HG03039 (cell line): Measurements from ENCODE around the gene CPSF3.

Experiments used
- ATAC-seq: cut with Tn5 transposase; IDR thresholded peaks from one replicate; pipeline ENCODE4 v1.9.1; 2021; ENCODE audit warnings: mild to moderate bottlenecking, moderate library complexity; ENCODE audit not compliant: unreplicated experiment

Gene CPSF3

GRCh38 chr2:9423100-9423921 is at the start of gene CPSF3, which contains the start of gene ITGB1BP1:
CPSF3 (plus strand) TSS chr2:9423654; CDS start chr2:9423774, 120 bp downstream.
ITGB1BP1 (minus strand) TSS chr2:9423528; CDS start chr2:9418697, 4,831 bp downstream.
- peak; percentile 86 for ATAC-seq

GRCh38 chr2:9374071-9374730 is 49.3 kb upstream of the CPSF3 start:
- no peak for ATAC-seq

- no peak for ATAC-seq
Observed at GRCh38 chr2:9375857-9376428, 47.5 kb upstream of the CPSF3 start.

DNA sequence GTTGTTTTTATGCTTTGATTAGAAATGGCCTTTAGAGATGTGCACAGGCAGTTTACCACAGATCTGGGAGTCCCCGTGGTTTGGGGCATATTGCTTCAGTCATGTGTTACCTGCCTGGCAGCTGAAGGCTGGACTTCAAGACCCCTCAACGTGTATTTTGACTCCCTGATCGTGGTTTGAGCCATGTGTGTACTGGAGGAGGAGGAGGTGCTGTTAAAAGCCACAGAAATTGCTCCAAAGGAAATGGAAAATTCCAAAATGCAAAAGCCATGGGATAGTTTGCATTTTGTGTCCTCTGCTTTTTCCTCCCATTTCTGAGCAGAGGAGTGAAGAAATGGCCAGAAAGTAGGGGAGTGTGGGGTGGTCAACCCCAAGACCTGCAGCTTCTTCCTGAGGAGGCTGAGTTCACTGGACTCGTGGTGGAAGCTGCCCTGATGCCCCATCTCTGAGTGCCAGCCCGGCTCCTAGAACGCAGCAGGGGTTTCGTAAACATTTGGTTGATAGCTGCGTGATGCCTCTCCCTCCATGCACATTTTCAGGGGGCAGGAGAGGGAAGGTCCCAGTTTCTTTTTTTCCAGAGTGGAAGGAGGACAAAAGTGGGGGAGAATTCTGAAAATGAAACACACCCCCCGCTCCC is 45.9 kb upstream of the CPSF3 start:
- ATAC-seq, result no peak

DNA sequence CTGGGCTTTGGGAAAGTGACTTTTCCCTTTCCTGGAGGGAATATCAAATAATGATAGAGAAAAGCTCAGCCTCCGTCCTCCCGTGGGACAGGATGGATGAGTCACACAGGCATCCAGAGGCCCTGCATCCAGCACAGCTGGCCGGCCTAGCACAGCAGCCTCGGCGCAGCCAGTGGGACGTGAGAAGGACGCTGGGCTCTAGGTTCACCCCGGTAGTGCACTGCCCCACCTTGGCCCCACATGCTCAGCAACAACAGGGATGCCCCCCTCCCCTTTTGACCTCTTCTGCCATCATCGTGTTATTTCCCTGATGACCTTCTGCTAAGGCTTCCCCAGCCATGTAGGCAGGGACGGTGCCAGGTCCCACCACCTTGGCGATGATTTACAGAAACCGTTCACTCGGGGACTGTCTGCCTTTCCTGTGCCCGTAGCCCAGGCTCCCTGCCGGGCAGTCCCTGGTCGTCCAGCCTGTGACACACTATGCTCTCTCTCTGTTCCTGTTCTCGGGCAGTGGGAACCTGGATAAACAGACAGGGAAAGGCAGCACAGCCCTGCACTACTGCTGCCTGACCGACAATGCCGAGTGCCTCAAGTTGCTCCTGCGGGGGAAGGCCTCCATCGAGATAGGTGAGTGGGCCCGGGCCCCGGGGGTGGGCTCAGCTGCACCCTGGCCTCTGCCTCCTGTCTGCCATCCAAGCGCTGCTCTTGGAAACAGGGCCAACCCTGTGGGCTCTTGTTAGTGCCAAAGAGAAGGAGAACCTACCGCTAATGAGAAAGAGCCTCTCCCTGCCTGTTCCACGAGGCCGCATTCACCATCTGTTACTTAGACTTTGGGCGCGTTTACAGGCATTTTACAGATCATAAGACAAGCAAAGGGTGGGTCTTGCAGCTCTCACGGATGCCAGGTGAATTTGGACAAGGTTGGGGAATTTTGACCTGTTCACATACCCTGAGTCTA is 44.7 kb upstream of the CPSF3 start:
- no peak for ATAC-seq

DNA sequence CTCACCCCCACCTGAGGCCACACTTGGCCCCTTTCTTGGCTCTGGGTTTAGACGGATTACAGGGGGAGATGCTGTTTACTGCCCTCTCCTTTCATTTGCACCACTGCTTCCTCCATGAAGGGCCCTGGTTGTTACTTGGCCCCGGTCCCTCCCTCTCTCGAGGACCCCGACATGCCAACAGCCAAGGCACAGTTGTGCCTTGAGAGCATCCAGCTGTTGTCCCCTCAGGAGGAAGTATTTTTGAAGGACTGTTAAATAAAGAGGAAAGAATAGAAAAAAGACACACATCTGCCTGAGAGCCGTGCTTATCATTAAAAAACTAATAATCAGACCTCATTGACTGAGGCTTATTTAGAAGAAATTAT is 44.1 kb upstream of the CPSF3 start:
- no peak for ATAC-seq

DNA sequence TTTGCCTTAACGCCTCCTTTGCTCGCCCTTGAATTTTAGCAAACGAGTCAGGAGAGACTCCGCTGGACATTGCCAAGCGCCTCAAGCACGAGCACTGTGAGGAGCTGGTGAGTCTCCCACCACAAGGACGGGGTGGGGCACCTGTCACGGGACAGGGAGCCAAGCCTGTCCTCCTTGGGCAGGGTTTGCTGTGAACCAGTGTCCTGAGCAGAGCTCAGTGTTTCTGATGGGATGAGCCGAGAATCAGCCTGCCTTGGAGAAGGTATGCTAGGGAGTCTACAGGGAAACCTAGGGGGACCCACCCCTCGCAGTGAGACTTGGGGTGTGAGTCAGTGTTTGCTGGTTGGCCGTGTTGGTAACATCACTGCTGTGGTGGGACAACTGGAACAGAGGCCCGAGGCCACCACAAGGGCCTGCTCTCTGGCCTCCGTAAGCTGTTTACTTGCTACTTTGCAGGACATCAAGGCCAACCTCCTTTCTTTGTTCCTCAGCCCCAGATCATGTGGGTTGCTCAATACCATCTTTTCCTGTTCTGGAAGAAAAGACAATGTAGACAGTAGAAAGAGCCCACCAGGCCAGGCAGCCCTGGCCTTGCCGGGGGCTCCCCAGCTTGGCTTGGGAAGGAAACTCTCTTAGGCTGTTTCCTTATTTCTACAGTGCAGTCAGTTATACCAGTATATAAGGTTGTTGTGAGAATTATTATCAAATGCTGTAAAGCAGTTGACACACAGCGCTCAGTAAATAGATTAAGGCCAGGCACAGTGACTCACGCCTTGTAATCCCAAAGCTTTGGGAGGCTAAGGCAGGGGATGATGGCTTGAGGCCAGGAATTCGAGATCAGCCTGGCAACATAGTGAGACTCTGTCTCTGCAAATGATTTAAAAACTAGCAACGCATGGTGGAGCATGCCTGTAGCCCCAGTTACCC is 42.5 kb upstream of the CPSF3 start:
- ATAC-seq, result no peak

DNA sequence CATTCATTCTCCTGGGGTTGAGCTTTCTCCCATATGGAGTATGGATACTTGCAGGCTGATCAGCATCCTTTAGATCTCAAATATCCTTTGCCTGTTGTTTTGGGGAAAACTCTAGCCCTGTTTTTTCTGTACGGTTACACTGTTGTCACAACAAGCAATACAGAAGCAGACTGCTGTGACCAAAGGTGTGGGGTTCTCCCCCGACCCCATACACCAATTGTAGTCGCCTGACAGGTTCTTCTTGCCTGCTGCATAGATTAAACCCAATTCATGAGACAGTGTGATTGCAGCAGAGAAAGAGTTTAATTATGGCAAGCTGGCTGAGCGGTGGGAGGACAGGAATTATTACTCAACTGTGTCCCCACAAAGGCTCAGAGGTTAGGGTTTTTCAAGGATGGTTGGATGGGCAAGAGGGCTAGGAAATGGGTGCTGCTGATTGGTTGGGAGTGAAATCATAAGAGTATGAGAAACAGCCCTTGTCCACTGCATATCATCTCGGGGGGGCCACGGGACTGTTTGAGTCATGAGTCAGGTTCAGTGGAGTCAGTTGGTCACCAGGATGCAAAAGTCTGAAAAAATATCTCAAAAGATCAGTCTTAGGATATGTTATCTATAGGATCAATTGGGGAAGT is 40.7 kb upstream of the CPSF3 start:
- ATAC-seq, result no peak

DNA sequence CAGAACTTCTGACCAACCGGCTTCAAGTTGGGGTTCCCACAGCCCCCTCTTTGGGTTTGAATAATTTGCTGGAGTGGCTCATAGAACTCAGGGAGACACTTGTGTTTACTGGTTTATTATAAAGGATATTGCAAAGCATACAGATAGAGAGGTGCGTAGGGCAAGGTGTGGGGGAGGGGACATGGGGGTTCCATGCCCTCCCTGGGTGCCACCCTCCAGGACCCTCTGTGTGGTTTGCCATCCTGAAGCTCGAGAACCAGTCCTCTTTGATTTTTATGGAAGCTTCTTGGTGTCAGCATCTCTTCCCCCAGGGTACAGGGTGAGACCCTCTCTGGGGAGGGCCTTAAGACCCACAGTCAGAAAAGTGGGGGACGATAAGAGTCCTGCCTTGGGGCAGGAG is 38.9 kb upstream of the CPSF3 start:
- ATAC-seq, result no peak

DNA sequence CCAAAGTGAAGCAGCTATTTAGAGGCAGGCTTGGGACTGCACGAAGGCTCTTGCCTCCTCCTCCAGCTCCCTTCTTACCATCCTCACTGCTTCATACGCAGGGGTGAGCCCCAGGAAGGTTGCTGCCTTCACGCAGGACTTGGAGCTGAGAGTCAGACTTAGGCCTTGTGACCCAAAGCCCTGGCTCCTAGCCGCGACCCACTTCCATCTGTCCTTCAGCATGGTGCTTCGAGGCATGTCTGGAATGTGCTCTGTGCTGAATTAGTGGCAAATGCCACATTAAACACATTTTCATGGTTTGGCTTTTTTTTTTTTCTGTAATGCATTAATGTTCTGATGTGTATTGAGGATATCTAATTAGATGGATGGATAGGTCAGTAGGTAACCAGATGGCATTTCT is 37.6 kb upstream of the CPSF3 start:
- ATAC-seq, result no peak

- ATAC-seq, result no peak
Observed at GRCh38 chr2:9388199-9388681, 35.2 kb upstream of the CPSF3 start.

GRCh38 chr2:9388950-9389911 is 34.2 kb upstream of the CPSF3 start:
- no peak for ATAC-seq

DNA sequence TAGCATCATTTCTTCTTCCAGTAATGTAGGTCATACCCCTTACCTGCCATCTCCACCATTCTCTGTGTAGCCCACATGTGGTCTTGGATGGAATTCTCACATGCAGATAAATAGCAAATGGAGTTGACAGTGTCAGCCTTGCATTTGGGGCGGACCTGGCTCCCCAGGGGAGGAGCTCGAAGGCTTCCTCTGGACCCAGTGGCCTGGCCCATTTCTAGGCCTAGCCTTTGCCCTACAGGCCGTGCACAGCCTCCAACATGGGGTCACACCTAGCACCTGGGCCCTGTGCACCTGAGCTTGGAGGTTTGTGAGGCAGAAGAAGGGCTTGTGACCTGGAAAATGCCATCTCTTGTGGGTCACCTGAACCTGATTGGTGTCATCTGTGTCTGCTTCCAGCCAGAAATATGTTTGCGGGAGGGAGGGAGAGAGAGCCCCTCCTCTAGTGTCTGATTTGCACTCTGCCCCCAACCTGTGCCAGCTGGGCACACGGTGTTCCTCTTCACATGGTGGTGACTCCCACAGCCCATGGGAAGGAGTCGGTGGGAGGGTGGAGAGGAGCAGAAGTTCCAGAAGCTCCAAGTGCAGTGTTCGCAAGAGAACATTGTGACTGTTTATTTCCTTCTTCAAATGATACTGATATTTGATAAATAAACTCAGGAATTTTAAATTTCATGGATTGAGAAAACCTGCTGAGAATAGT is 33.2 kb upstream of the CPSF3 start:
- ATAC-seq, result no peak

DNA sequence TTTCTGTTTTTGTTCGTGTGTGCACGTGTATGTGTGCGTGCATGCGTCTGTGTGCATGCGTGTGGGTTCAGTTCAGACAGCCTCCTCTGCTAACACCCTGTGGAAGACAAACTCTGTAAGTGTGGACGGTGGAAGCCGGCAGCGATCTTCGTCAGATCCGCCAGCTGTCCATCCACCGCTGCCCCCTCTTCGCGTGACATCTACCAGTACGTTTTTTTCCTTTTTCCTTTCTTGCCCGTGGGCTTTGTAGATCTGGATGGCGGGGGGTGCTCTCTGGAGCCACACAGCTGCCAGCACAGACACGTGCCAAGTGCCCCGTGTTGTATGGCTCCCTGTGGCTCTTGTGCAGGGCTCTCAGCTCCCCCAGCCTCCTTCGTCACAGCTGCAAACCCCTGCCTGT is 32.5 kb upstream of the CPSF3 start:
- no peak for ATAC-seq

- ATAC-seq, result no peak
Observed at GRCh38 chr2:9391961-9392720, 31.3 kb upstream of the CPSF3 start.
